Measurements from ENCODE around the gene WWOX. TPM values are rescaled to one million over a fixed set of nuclear protein-coding genes. Genes with fewer than 3 reads are reported as not detected.

Gene WWOX
- total and polyA plus RNA-seq, 2 donors (not counting 1 experiment from before 2014, with no cell fraction given): 10.5 to 42.3 TPM

GRCh38 chr16:79074541-79074940, 975.1 kb downstream of the WWOX start:
- Histone ChIP-seq H3K36me3 (replicated peaks in 1 of 2; ENCODE audit: control extremely low read depth in 1 of 2, control insufficient read depth in 1 of 2, extremely low read depth in 1 of 2, insufficient read depth in 2 of 2, low read length in 1 of 2) (no peaks in the 10 kb centered on the region), H3K4me2 (replicated peaks; ENCODE audit: low read depth, low read length, poor library complexity, severe bottlenecking) (no peak overlapping the region), H2AFZ (ENCODE audit: insufficient read depth, low read depth, low read length, poor library complexity, severe bottlenecking) (no peak overlapping the region), H3K4me3 (ENCODE audit: control extremely low read depth in 1 of 5, extremely low read depth in 1 of 5, insufficient read depth in 1 of 5, low read depth in 2 of 5, low read length in 4 of 5) (no peak overlapping the region), H3K4me1 (ENCODE audit: control insufficient read depth in 2 of 2, insufficient read depth in 2 of 2, low read length in 2 of 2) (no peaks in the 10 kb centered on the region), H3K9ac (ENCODE audit: low read length) (no peak overlapping the region), H3K9me3 (ENCODE audit: control extremely low read depth in 1 of 3, control insufficient read depth in 2 of 3, insufficient read depth in 1 of 3, low read length in 2 of 3) (no peaks in the 10 kb centered on the region), H3K27me3 (replicated peaks in 1 of 4; ENCODE audit: control extremely low read depth in 1 of 4, control insufficient read depth in 3 of 4, insufficient read depth in 4 of 4, low read length in 3 of 4) (peaks cover 0 to 5% (median 0%) of the 10 kb centered on the region in 4 experiments), H3K27ac (ENCODE audit: low read length in 2 of 2) (no peak overlapping the region), H3K79me2 (ENCODE audit: control insufficient read depth, insufficient read depth, low read length) (no peaks in the 10 kb centered on the region), H4K20me1 (ENCODE audit: control insufficient read depth, insufficient read depth, low read length, poor library complexity, severe bottlenecking) (no peaks in the 10 kb centered on the region)
- ATAC-seq (ENCODE audit: low read depth): no peak
- H3K9me3 Mint-ChIP-seq (ENCODE audit: insufficient read depth): no peaks in the 10 kb centered on the region
- WGBS (ENCODE audit: insufficient coverage): no CpG with 5 or more reads among the region's 1 CpG
- H3K4me1 Mint-ChIP-seq: peaks cover 7% of the 10 kb centered on the region
- DNase-seq: no peak
- intact Hi-C loops (cut with micrococcal nuclease): no loop called here
- H3K27ac Mint-ChIP-seq: no peak overlapping the region
- TF ChIP-seq EZH2 (IDR thresholded peaks at IDR 0.05; ENCODE audit: borderline replicate concordance, insufficient read depth, low read depth, low read length, poor library complexity, severe bottlenecking) (no peak), CTCF (IDR thresholded peaks at IDR 0.05) (no peak)
- POLR2A ChIA-PET: no interaction called here
- H3K27me3 Mint-ChIP-seq: peaks cover 25% of the 10 kb centered on the region
- no peak overlapping the region for H3K4me3 Mint-ChIP-seq
- CTCF ChIA-PET: interaction anchor here (0.6 kb wide), 1 partner anchor 29 kb away, joined by 3 read pairs; no protein-coding TSS in a partner anchor

GRCh38 chr16:79074951-79075350, 975.5 kb downstream of the WWOX start:
- Mint-ChIP-seq H3K4me3 (no peak overlapping the region), H3K27ac (no peak overlapping the region)
- WGBS (ENCODE audit: insufficient coverage): no CpG with 5 or more reads among the region's 4 CpGs

More at GRCh38 chr16:79074951-79075350, 975.5 kb downstream of the WWOX start:
- H2AFZ ChIP-seq (ENCODE audit: insufficient read depth, low read depth, low read length, poor library complexity, severe bottlenecking): no peak overlapping the region
- POLR2A ChIA-PET: no interaction called here
- no peak overlapping the region for H3K9ac ChIP-seq (ENCODE audit: low read length)
- no peaks in the 10 kb centered on the region for H4K20me1 ChIP-seq (ENCODE audit: control insufficient read depth, insufficient read depth, low read length, poor library complexity, severe bottlenecking)
- CTCF ChIA-PET: interaction anchor here (0.6 kb wide), 1 partner anchor 30 kb away, joined by 3 read pairs; no protein-coding TSS in a partner anchor
- DNase-seq (no peak), ATAC-seq (ENCODE audit: low read depth) (no peak)
- no peak overlapping the region for H3K4me2 ChIP-seq (replicated peaks; ENCODE audit: low read depth, low read length, poor library complexity, severe bottlenecking)
- intact Hi-C loops (cut with micrococcal nuclease): no loop called here
- Mint-ChIP-seq H3K9me3 (ENCODE audit: insufficient read depth) (no peaks in the 10 kb centered on the region), H3K27me3 (peaks cover 27% of the 10 kb centered on the region), H3K4me1 (peaks cover 7% of the 10 kb centered on the region)
- H3K9me3 ChIP-seq (ENCODE audit: control extremely low read depth in 1 of 3, control insufficient read depth in 2 of 3, insufficient read depth in 1 of 3, low read length in 2 of 3): no peaks in the 10 kb centered on the region
- TF ChIP-seq EZH2 (IDR thresholded peaks at IDR 0.05; ENCODE audit: borderline replicate concordance, insufficient read depth, low read depth, low read length, poor library complexity, severe bottlenecking): no peak
- no peak for TF ChIP-seq CTCF (IDR thresholded peaks at IDR 0.05)
- H3K27ac ChIP-seq (ENCODE audit: low read length in 2 of 2): no peak overlapping the region
- H3K27me3 ChIP-seq (replicated peaks in 1 of 4; ENCODE audit: control extremely low read depth in 1 of 4, control insufficient read depth in 3 of 4, insufficient read depth in 4 of 4, low read length in 3 of 4): peaks cover 0 to 5% (median 0%) of the 10 kb centered on the region in 4 experiments
- no peaks in the 10 kb centered on the region for H3K4me1 ChIP-seq (ENCODE audit: control insufficient read depth in 2 of 2, insufficient read depth in 2 of 2, low read length in 2 of 2)
- H3K79me2 ChIP-seq (ENCODE audit: control insufficient read depth, insufficient read depth, low read length): no peaks in the 10 kb centered on the region
- H3K36me3 ChIP-seq (replicated peaks in 1 of 2; ENCODE audit: control extremely low read depth in 1 of 2, control insufficient read depth in 1 of 2, extremely low read depth in 1 of 2, insufficient read depth in 2 of 2, low read length in 1 of 2): no peaks in the 10 kb centered on the region
- no peak overlapping the region for H3K4me3 ChIP-seq (ENCODE audit: control extremely low read depth in 1 of 5, extremely low read depth in 1 of 5, insufficient read depth in 1 of 5, low read depth in 2 of 5, low read length in 4 of 5)
